GM18502 (cell line): Measurements from ENCODE around the gene AP5Z1.
A peak's percentile ranks its signal among the peaks of the same experiment; 100 is the strongest.

Experiments
- ATAC-seq: cut with Tn5 transposase; IDR thresholded peaks from one replicate; pipeline ENCODE4 v1.9.1; 2021; ENCODE audit warnings: mild to moderate bottlenecking; ENCODE audit not compliant: unreplicated experiment, poor library complexity

AP5Z1 gene

GRCh38 chr7:4764402-4765007, 10.9 kb upstream of the AP5Z1 start:
- ATAC-seq: no peak

GRCh38 chr7:4765776-4766490, 9.5 kb upstream of the AP5Z1 start:
- no peak for ATAC-seq

DNA sequence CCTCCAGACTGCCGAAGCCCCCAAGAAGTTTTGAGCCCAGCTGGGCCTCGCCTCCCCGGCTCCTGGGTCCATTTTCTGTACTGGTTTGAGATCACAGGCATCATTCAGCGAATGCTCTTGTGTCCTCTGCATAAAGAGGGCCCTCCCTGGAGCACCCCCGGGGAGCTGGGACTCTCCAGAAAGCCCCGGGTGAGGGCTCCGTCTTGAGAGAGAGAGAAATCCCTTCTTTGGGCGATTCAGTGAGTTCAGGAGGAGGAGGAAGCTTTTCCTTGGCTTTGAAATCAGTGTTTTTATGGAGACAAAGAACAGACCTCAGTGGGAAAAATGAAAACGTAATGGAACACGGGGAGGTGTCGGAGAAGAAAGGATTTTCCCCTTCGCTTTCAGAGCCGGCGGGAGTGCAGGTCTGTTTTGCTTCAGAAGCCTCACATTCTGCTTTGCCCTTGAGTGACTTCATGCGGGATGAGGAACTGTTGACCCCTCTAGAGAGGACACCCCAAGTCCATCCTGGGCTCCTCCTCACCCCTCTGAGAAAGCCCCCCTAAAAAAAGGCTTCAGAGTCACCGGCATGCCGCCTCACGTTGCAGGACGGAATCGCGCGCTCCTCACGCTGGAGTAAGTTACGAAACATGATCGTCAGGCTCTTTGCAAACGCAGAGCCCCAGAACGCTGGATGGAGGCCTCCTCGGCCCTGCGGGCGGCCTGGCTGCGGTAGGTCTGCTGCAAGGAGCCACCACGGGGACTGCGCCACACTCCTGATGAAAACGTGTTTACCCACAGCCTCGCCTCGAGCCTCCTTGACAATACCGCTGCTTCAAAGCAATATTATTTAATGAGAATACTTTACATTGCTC, 8.5 kb upstream of the AP5Z1 start:
- no peak for ATAC-seq

- no peak for ATAC-seq
These were observed 6.5 kb upstream of the AP5Z1 start for GRCh38 chr7:4768597-4769569.

DNA sequence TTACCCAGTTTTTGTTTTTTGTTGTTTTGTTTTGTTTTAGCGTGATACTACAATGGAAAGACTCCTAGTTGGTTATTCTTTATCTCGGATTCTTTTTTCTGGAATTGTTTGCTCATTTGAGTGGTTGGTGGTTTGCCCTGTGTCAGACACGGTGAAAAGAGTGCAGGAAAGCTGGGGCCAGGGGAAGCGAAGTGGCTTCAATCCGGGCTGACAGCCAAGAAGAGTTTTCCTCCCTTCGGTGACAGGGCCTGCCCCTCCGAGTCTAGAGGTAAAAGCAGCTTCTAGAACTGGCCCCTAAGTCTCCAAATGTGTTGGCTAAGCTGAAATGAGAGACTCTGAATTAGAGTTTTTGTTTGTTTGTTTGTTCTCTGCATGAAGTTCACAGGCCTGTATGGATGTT, 5.7 kb upstream of the AP5Z1 start:
- no peak for ATAC-seq

GRCh38 chr7:4770886-4771285, 4.5 kb upstream of the AP5Z1 start:
- no peak for ATAC-seq

- ATAC-seq: no peak
These were observed 3.7 kb upstream of the AP5Z1 start for GRCh38 chr7:4771737-4772136.

- ATAC-seq: no peak
These were observed 3.1 kb upstream of the AP5Z1 start for GRCh38 chr7:4772306-4772705.

GRCh38 chr7:4774007-4774406, 1.4 kb upstream of the AP5Z1 start:
- no peak for ATAC-seq

GRCh38 chr7:4774658-4775249, 669 bp upstream of the AP5Z1 start:
- peak; percentile 52 for ATAC-seq

DNA sequence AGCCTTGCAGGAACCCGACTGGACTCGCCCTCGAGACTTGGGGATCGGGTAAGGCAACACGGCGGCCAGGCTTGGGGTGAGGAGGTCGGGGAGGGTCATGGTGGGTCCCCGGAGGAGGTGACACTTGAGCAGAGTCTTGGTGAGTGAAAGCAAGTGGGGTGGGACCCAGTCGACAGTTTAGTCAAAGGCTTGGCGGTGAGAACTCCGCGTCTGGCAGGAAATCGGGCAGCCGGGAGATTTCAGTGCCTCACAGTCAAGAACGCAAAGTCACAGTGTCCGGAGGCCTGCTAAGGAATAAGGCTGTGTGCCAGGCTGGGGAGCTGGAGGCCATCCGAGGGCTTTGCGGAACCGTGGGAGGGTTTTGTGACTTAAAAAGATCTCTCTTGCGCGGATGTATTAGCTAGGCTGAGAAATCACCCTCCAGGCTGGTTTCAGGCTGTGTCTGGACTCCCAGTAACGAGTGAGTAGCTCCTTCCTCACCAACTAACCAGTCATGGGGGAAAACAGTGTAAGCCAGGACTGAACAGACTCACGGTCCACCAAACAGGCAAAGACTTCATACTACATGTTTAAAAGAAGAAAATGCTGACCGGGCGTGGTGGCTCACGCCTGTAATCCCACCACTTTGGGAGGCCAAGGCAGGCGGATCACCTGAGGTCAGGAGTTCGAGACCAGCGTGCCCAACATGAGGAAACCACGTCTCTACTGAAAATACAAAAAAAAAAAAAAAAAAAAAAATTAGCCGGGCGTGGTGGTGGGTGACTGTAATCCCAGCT, 613 bp downstream of the AP5Z1 start:
- peak; percentile 17 for ATAC-seq

- no peak for ATAC-seq
These were observed 3.7 kb downstream of the AP5Z1 start for GRCh38 chr7:4779118-4779517.

- ATAC-seq: no peak
These were observed 6.1 kb downstream of the AP5Z1 start for GRCh38 chr7:4781366-4782069.

DNA sequence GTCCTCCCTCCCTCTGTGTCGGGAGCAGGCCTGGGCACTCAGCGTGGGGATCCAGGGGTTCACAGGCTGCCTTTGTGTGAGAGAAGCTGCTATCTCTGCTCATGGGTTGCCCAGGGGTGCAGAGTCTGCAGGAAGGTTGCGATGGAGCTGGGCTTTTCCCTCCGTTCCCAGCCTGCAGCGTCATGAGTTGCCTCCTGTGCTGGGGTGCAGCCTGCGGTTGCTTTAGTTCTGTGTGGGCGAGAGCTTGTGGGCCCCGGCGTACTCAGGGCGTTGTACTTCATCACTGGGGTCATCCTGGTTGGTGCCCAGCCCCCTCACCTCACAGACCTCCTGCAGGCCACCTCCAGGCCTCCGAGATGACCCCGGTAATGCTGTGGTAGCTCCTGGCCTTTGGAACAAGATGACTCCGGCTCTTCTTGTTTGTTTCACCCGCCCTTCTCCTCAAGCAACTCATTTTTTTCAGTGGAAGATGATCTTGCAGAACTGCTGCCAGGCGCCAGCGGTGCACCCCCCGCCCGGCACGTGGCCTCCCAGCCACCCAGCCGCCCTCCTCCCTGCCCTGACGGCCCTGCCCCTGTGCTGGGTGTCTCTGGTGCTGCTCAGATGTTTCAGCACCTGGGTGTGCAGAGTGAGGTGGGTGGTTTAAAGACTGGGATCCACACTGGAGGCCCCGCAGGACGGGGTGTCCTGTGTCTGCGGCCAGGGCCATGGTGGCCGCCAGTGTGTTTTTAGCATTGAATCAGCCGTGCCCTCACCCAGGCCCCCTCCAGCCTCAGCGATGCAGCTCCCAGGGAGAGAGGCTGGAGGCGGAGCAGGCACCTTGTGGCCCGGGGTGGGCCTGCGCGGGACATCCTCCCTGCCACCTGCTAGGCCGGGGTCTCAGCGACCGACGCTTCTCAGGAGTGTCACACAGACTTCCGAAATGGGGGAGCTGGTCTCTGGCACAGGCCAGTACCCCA, 7.2 kb downstream of the AP5Z1 start:
- no peak for ATAC-seq

DNA sequence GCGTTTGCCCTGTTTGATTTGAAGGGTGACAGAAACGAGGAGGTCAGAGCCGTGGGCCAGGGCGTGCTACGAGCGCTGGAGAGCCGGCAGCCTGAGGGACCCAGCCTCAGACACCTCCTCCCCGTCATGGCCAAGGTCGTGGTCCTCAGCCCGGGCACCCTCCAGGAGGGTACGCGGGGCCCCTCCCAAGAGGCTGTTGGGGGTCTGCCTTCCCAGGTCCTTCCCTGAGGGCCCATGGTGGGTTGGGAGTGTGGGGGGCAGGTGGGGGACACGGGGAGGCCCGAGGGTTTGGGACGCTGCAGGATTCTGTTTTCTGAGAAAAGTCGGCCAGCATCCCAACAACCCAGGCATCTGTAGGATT, 7.8 kb downstream of the AP5Z1 start:
- no peak for ATAC-seq

GRCh38 chr7:4783762-4784351, 8.4 kb downstream of the AP5Z1 start:
- ATAC-seq: no peak

GRCh38 chr7:4784799-4785198, 9.4 kb downstream of the AP5Z1 start:
- ATAC-seq: no peak
